CD4-positive, alpha-beta T cell treated with Interleukin-15 for 1 hour (primary cell): ENCODE results near the gene KCNH6.

Source experiments
- DNase-seq: peaks from one replicate; pipeline ENCODE4 v3.0.0-alpha.2; 2020

Gene KCNH6

DNA sequence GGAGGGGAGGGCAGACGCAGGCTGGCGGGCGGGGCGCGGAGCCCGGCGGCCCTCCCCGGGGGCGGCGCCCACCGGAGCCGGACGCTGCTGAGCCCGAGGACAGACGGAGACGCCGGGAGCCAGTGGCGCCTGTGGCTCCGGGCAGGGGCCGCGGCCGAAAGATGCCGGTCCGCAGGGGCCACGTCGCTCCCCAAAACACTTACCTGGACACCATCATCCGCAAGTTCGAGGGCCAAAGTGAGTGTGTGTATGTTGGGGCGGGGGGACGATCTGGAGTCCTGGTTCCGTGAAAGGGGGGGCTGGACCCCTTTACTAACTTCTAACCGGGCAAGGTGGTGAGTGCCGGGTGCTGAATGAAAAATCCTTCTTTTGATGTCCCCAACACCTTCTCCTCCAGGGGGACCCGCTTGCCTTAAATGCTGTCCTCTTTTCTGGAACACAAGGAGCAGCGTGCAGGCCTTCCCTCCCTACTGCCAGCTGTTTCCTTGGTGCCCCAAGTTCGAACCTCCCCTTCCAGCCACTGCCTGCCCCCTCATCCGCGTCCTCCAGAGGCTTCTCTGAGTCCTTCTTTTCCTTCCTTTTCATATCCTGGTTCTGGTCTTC, at the start of gene KCNH6:
Gene KCNH6 (plus strand): TSS at position 106 of the 603 bp plus-strand sequence. CDS start 56 bp downstream, at position 162.
- no peak for DNase-seq

DNA sequence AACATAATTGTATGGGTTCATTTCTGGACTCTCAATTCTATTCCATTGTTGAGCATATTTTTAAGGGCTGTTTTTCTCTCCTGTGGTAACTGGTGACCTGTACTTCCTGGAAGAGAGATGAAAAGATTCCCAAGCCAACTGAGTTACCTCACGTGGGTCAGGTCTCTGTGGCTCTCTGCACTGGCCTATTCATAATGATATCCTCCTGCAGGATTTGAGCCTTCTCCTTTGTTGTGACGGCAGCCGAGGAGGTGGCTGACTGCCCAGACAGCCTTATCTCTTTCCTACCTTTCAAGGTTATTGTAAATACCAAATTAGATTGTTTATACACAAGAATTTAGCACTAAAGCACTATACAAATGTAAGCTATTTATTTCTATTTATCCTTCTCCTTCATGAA, 49.0 kb upstream of the KCNH6 start:
- DNase-seq: no peak

GRCh38 chr17:63474586-63475460, 48.3 kb upstream of the KCNH6 start:
- DNase-seq: no peak

DNA sequence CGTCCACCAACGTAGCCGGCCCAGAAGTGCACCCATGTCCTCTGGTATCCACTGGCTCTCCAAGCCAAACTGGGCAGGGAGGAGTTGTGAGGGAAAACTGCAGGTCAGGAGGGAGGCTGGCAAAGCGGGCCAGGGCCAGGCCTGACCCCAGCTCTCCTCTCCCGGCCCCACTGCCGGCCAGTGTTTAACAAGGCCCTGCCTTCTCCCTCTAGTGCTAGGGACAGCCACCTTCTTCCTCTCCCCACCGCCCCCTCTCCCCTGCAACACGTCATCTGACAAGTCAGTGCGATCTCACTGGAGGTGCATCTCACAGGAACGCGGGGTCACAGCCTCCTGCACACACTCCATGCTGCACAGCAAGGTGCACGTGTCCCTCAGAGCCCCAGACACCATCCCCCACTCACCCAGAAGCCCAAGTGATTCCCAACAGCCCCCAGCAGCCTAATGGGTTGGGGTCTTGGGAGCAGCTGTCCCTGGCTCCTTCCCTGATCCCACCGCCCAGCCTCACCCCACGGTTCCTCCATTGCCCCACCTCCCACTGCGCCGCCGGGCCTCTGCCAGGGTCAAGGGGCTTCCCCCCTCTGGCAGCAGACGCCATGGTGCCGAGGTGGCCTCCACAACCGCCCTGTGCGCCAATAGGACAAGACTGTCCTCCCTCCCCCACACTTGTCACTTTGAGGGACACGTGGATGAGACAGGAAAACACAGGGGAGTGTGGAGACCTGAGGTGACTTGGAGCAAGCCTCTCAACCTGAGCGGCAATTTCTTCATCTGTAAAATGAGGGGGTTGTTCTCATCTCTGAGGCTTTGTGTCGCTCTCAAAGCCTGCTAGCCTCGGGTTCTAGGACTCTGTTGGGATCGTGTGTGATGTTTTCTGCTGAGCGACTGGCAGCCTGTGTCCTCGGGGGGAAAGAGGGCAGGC, 47.4 kb upstream of the KCNH6 start:
- no peak for DNase-seq

- no peak for DNase-seq
Measured at GRCh38 chr17:63476459-63476853, 46.7 kb upstream of the KCNH6 start.

DNA sequence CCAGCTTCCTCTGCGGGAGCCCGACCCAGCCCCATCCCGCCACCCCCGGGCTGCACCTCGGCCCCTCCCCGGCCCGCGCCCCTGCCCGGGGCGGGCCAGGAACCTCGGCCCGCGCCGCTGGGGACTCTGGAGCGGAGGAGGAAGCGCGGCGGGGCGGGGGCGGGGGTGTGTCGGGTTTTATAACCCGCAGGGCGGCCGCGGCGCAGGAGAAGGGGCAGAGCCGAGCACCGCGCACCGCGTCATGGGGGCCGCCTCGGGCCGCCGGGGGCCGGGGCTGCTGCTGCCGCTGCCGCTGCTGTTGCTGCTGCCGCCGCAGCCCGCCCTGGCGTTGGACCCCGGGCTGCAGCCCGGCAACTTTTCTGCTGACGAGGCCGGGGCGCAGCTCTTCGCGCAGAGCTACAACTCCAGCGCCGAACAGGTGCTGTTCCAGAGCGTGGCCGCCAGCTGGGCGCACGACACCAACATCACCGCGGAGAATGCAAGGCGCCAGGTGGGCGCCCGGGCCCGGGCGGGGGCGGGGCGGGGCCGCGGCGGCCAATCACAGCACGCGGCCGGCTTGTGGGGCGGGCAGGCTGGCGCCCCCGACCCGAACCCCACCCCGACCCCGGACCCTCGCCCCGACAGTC, 46.2 kb upstream of the KCNH6 start, which contains the start of gene ACE:
Gene ACE (plus strand): TSS at position 208 of the 626 bp plus-strand sequence. CDS start 34 bp downstream, at position 242.
- DNase-seq: no peak

- no peak for DNase-seq
Measured at GRCh38 chr17:63477480-63478440, 45.4 kb upstream of the KCNH6 start.

GRCh38 chr17:63478814-63479494, 44.2 kb upstream of the KCNH6 start:
- peak; percentile 71 for DNase-seq

GRCh38 chr17:63479495-63480184, 43.5 kb upstream of the KCNH6 start:
- no peak for DNase-seq

- no peak for DNase-seq
Measured at GRCh38 chr17:63480192-63480784, 42.9 kb upstream of the KCNH6 start.

DNA sequence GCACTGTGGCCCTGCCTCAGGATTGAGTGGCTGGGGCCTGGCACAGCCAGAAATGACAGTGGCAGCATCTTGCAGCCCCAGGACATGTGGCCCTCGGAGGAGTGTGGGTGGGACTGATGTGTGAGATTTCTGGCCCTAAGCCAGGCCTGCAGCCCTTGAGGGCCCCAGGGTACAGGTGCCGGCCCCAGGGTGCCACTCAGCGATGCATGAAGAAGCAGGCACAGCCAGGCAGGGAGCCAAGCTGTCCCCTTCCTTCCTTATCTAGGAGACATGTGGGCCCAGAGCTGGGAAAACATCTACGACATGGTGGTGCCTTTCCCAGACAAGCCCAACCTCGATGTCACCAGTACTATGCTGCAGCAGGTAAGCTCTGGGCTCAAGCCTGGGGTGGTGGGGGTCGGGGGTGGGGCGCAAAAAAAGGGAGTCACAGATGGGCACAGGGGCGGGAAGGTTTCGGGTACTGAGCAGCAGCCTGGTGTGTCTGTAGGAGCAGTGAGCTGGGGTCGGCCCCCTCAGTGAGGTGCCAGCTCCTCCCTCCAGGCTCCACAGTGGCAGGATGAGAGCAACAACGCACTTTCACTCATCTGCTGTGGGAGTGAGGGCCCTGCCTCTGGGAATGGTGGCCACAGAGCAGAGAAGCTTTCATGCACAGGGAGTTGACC, 42.2 kb upstream of the KCNH6 start:
- no peak for DNase-seq

DNA sequence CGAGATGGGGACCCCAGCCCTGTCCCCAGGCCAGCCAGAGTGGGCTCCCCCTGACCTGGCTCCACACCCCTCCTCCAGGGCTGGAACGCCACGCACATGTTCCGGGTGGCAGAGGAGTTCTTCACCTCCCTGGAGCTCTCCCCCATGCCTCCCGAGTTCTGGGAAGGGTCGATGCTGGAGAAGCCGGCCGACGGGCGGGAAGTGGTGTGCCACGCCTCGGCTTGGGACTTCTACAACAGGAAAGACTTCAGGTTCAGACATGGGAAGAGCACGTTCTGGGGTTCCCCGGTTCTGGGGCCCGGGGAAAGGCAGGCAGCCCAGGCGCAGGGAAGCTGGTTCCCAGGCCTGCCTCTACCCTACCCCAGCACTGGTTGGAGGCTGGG, 41.7 kb upstream of the KCNH6 start:
- DNase-seq: no peak

DNA sequence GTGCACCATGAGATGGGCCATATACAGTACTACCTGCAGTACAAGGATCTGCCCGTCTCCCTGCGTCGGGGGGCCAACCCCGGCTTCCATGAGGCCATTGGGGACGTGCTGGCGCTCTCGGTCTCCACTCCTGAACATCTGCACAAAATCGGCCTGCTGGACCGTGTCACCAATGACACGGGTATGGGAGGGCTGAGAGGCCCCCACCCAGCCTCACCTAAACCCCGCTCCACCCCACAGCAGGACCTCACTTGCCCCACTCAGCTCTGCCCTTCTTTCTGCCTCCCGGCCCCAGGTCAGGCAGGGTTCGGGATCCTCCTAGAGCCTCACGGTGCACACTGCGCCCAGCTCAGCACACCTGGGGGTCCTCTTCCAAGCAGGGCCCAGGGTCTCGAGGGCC, 40.6 kb upstream of the KCNH6 start:
- no peak for DNase-seq

DNA sequence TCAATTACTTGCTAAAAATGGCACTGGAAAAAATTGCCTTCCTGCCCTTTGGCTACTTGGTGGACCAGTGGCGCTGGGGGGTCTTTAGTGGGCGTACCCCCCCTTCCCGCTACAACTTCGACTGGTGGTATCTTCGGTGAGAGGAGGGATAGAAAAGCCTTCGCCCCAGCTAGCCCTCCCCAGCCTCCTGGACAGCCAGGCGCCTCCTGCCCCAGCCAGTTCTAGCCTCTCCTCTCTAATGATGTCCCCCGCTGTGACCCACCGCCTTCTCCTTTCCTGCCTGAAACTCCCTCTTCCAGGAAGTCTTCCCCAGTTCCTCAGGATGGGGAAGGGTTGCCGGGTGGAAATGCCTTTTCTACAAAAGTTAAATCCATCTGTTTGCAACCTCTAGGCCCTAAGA, 40.1 kb upstream of the KCNH6 start:
- no peak for DNase-seq

DNA sequence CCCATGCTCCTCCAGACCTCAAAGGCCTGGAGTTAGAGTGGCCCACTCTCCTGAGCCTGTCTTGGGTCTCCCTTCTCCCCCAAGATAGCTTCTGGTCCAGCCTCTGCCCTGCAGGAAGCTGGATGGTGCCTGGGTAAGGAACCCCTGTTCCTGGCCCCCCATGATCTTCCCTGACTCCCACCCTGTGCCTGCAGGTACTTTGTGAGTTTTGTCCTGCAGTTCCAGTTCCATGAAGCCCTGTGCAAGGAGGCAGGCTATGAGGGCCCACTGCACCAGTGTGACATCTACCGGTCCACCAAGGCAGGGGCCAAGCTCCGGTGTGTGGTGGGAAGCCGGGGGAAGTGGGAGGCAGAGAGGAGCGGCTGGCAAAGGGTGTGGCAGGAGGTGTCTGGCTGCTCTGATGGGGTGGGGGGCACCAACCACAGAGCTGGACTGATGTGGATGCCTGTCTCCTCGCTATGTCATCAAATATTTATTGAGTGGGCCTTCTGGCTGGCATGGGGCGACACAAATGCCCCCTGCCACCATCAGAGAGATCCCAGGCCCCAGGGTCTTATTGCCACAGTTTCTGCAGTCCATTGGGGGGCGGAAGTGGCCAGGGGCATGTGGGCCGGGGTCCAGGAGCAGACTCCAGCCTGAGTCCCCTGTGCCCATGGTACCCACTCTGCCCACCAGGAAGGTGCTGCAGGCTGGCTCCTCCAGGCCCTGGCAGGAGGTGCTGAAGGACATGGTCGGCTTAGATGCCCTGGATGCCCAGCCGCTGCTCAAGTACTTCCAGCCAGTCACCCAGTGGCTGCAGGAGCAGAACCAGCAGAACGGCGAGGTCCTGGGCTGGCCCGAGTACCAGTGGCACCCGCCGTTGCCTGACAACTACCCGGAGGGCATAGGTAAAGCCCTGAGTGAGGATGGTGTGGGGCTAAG, 39.2 kb upstream of the KCNH6 start:
- DNase-seq: no peak

DNA sequence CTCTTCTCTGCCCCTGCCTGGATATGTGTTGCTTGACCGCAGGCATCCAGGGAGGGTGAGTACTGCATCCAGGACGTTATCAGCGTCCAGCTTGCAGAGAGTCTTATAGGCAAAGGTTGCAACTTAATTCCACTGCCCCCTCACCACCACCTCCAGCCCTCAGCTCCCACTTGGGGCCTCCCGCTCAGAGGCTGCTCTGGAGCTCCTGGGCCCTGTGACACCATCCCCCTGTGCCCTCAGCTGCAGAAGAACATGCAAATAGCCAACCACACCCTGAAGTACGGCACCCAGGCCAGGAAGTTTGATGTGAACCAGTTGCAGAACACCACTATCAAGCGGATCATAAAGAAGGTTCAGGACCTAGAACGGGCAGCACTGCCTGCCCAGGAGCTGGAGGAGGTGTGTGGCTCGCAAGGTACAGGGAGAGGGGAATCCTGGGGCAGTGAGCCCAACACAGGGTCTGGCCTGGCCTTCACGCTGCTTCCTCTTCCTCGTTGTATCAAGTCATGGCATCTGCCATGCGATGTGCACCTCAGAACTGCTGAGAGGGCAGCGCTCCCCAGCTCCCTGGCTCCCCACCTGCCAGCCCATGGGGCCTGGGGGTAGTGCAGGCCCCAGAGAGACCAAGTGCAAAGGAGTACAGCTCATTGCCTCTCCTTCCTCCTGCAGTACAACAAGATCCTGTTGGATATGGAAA, 36.7 kb upstream of the KCNH6 start:
- DNase-seq: no peak

DNA sequence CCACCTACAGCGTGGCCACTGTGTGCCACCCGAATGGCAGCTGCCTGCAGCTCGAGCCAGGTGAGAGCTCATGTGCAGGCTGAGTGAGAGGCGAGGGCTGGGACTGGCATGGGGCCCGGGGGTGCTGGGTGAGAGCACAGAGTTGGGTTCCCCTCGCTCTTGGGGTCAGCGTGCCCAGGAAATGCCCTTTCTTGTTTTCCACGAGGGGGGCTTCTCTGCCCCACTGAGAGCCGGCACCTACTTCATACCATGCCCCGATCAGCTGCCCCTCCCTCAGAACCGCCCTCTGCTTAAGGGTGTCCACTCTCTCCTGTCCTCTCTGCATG, 36.2 kb upstream of the KCNH6 start:
- DNase-seq: no peak

- DNase-seq: no peak
Measured at GRCh38 chr17:63488851-63489250, 34.3 kb upstream of the KCNH6 start.
